Sigmoid colon (tissue), 7 donors: ENCODE results near the gene SLX4IP. TPM values are rescaled to one million over a fixed set of nuclear protein-coding genes. Genes with fewer than 3 reads are reported as not detected.
A peak's percentile ranks its signal among the peaks of the same experiment; 100 is the strongest.

Experiments
- DNase-seq: peaks from one replicate; pipeline ENCODE4 v3.0.0-alpha.2; 2019
- H3K27ac ChIP-seq, 4 donors: fragments of 200-600 bp; sonication (generic); one replicate each; pipeline ENCODE4 v1.5.1; 2016 to 2019; ENCODE audit warnings: mild to moderate bottlenecking in 1 of 4
- H3K27me3 ChIP-seq, 3 donors: fragments of 200-600 bp; sonication (generic); one replicate each; pipeline ENCODE4 v1.5.1; 2019; ENCODE audit warnings: mild to moderate bottlenecking in 1 of 3
- H3K36me3 ChIP-seq, 4 donors: fragments of 200-600 bp; sonication (generic); one replicate each; pipeline ENCODE4 v1.5.1; 2016 to 2019
- H3K4me1 ChIP-seq, 4 donors: fragments of 200-600 bp; sonication (generic); one replicate each; pipeline ENCODE4 v1.5.1; 2017 to 2019
- H3K4me3 ChIP-seq, 4 donors: fragments of 200-600 bp; sonication (generic); one replicate each; pipeline ENCODE4 v1.5.1; 2017 to 2019; ENCODE audit warnings: mild to moderate bottlenecking in 2 of 4, moderate library complexity in 1 of 4
- H3K9me3 ChIP-seq, 4 donors: fragments of 200-600 bp in 3 of 4; sonication (generic) in 3 of 4; one replicate each; pipeline versions ENCODE4 v1.5.1 to v1.6.1; 2013 to 2019
- EP300 ChIP-seq, 4 donors: sonication (generic); formaldehyde crosslinking; IDR thresholded peaks; one replicate each; pipeline ENCODE4 v1.6.1; 2017; ENCODE audit warnings: antibody characterized with exemption in 4 of 4
- POLR2A ChIP-seq, 2 donors: fragments of 450-650 bp; IDR thresholded peaks; one replicate each; pipeline ENCODE4 v1.6.1; 2016; ENCODE audit warnings: antibody characterized with exemption in 2 of 2, mild to moderate bottlenecking in 2 of 2, moderate library complexity in 2 of 2
- POLR2AphosphoS5 ChIP-seq, 4 donors: sonication (generic); formaldehyde crosslinking; IDR thresholded peaks; one replicate each; pipeline ENCODE4 v1.6.1; 2017; ENCODE audit warnings: antibody characterized with exemption in 4 of 4
- WGBS, 2 donors: extraction: QIAGEN DNeasy Blood & Tissue Kit; methylation state at CpG; one replicate each; pipeline ENCODE4 v1.1.7; 2013; 5-methylcytosine and 5-hydroxymethylcytosine counted together
- intact Hi-C: fragments of 100-400 bp; cut with DNase I; formaldehyde crosslinking; loops from one replicate; pipeline ENCODE4 v1.15.1; 2023
- polyA plus RNA-seq, 3 donors: library from polyadenylated mRNA; stranded (reverse); fragments of 200-250 nt; gene quantifications; one replicate each; pipeline ENCODE4 v1.2.3, GENCODE V29; 2013
- total RNA-seq, 4 donors: library from RNA; depleted of rRNA; stranded (reverse); fragments of >200 nt; gene quantifications; one replicate each; pipeline ENCODE4 v1.1.0, GENCODE V29; 2016
- TF ChIP-seq, protein P1 (sequence below), 4 experiments: fragments of 450-650 bp in 3 of 4; fragments of 200-600 bp in 1 of 4; IDR thresholded peaks; one replicate each; pipeline ENCODE4 v1.5.1; 2016 to 2019; ENCODE audit warnings: antibody characterized with exemption in 4 of 4, mild to moderate bottlenecking in 3 of 4, moderate library complexity in 2 of 4
- donor health status: healthy with polysubstance abuse.
- donor health status: Bipolar disorder and iron deficiency.
- donor health status: healthy.

SLX4IP gene
- total and polyA plus RNA-seq, 7 donors = 1.2 to 4.2 (median 2.4) TPM

DNA sequence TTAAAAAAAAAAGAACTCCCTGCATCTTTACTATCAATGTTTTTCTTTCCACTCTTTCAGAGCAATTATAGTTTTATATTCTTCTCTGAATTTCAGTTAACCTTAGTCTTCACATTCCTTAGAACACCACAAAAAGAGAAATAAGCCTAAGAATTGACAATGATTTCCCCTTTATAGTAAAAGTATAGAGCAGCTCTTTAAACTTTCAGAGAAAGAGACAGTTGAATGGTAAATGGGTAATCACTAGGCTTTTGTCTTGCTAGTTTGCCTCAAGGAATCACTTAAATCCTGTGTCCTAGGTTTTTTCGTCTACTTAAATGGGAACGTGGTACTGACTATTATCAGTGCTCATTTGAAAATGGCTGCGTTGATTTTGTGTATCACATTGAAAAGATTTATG is 31.8 kb downstream of the SLX4IP start:
- Histone ChIP-seq H3K27me3 (no peaks in the 10 kb centered on the region), H3K27ac (peak overlapping the region in 2 of 4 donors; percentile 60 to 72), H3K36me3 (no peaks in the 10 kb centered on the region), H3K4me1 (peaks cover 0 to 45% (median 29%) of the 10 kb centered on the region in 4 donors), H3K9me3 (no peaks in the 10 kb centered on the region), H3K4me3 (no peak overlapping the region)
- DNase-seq = no peak
- intact Hi-C loops = loop anchor here (5.0 to 10.0 kb wide), 2 partner anchors 808 to 1075 kb away; no protein-coding TSS in a partner anchor
- TF ChIP-seq, protein P1, sequence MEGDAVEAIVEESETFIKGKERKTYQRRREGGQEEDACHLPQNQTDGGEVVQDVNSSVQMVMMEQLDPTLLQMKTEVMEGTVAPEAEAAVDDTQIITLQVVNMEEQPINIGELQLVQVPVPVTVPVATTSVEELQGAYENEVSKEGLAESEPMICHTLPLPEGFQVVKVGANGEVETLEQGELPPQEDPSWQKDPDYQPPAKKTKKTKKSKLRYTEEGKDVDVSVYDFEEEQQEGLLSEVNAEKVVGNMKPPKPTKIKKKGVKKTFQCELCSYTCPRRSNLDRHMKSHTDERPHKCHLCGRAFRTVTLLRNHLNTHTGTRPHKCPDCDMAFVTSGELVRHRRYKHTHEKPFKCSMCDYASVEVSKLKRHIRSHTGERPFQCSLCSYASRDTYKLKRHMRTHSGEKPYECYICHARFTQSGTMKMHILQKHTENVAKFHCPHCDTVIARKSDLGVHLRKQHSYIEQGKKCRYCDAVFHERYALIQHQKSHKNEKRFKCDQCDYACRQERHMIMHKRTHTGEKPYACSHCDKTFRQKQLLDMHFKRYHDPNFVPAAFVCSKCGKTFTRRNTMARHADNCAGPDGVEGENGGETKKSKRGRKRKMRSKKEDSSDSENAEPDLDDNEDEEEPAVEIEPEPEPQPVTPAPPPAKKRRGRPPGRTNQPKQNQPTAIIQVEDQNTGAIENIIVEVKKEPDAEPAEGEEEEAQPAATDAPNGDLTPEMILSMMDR (IDR thresholded peaks at IDR 0.05) = no peak
- TF ChIP-seq POLR2AphosphoS5 (IDR thresholded peaks at IDR 0.05) = no peak
- TF ChIP-seq POLR2A (IDR thresholded peaks at IDR 0.05) = no peak
- no peak for TF ChIP-seq EP300 (IDR thresholded peaks at IDR 0.05)
- WGBS, 2 donors = 76 to 83% methylated on average over 3 of the region's 3 CpGs

DNA sequence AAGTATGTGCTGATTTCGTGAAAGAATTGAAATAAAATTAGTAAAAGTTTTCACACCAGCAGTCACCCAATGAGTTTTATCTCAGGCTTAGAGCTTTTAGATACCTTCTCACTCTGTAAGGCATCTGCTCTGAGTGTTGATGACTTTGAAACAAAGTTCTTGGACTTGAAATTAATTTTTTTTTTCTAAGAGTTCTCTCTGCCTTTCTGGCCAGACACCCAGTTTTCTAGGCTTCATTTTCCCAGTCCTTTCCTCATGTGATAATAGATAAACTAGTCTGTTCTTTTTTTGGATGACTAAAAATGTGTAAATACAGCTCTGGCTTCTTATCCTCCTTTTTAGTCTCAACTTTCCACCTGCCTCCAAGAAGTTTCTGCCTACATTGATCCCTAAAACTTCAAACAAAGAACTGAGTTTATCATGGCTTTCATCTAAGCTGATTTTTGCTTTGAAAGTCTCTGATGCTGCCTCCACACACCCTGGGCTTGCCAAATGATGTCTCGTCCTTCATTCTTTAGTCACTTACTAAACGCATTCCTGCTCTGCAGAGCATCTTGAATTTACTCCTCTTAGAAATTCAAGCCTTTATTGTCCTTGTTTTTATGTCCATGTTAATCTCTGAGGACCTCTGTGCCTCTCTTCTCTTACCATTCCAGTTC is 32.7 kb downstream of the SLX4IP start:
- H3K4me1 ChIP-seq = peaks cover 0 to 45% (median 29%) of the 10 kb centered on the region in 4 donors
- WGBS, 2 donors = 63 to 65% methylated on average over 3 of the region's 3 CpGs
- H3K27me3 ChIP-seq = no peaks in the 10 kb centered on the region
- TF ChIP-seq, protein P1 (IDR thresholded peaks at IDR 0.05) = no peak
- TF ChIP-seq POLR2AphosphoS5 (IDR thresholded peaks at IDR 0.05) (no peak), EP300 (IDR thresholded peaks at IDR 0.05) (no peak), POLR2A (IDR thresholded peaks at IDR 0.05) (no peak)
- no peaks in the 10 kb centered on the region for H3K36me3 ChIP-seq
- no peak overlapping the region for H3K4me3 ChIP-seq
- no peaks in the 10 kb centered on the region for H3K9me3 ChIP-seq
- DNase-seq = no peak
- peak overlapping the region; percentile 2 to 72 (median 35) for H3K27ac ChIP-seq
- intact Hi-C loops = loop anchor here (5.0 to 10.0 kb wide), 2 partner anchors 807 to 1074 kb away; no protein-coding TSS in a partner anchor

DNA sequence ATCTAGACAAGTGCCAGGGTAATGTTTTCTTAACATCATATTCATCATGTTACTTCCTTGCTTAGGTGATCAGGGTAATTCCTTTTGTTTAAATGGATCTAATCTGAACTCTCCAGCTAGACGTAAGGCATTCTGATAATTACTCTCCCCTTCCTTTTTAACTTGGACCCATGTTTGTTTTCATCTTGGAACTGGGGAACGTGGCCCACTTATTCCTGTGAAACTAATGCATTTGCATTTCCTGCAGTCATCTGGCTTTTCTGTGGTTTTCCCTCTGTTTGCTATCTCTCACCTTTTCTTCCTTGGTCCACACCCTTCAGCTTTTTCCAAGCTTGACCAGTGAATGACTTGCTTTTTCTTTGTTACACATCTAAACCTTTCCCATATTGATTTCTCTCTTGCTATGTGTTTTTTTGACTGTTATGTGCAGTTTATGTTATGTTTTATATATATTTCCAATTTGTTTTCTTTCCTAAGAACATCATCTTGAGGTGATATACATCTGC is 33.3 kb downstream of the SLX4IP start:
- Histone ChIP-seq H3K36me3 (no peaks in the 10 kb centered on the region), H3K9me3 (no peaks in the 10 kb centered on the region), H3K4me1 (peaks cover 0 to 45% (median 29%) of the 10 kb centered on the region in 4 donors), H3K27me3 (no peaks in the 10 kb centered on the region), H3K27ac (peak overlapping the region in 3 of 4 donors; percentile 10 to 72 (median 60)), H3K4me3 (no peak overlapping the region)
- no peak for DNase-seq
- intact Hi-C loops = loop anchor here (5.0 to 10.0 kb wide), 2 partner anchors 806 to 1074 kb away; no protein-coding TSS in a partner anchor
- WGBS, 2 donors = 49 to 61% methylated on average over 2 of the region's 2 CpGs
- no peak for TF ChIP-seq POLR2AphosphoS5 (IDR thresholded peaks at IDR 0.05)
- TF ChIP-seq, protein P1 (IDR thresholded peaks at IDR 0.05) = no peak
- TF ChIP-seq EP300 (IDR thresholded peaks at IDR 0.05) = no peak
- no peak for TF ChIP-seq POLR2A (IDR thresholded peaks at IDR 0.05)

DNA sequence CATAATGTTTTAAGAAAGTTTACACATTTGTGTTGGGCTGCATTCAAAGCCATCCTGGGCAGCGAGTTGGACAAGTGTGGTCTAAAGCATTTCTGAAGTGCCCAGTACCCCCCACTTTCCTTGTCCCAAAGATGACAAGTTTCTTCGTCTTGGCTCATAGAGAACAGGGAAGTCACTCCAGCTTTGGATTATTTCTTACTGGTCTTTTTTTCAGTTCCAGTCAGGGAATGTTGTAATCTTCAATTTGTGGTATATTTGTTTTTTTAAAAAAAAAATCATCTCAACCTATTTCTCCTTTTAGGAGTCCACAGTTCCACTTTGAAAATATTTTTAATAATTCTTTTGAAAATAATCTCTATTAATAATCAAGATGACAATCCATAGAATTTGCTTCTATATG is 34.0 kb downstream of the SLX4IP start:
- peaks cover 0 to 45% (median 32%) of the 10 kb centered on the region in 4 donors for H3K4me1 ChIP-seq
- WGBS, 2 donors = 86% methylated on average over 2 of the region's 2 CpGs
- H3K9me3 ChIP-seq = no peaks in the 10 kb centered on the region
- no peak for DNase-seq
- H3K27ac ChIP-seq = peak overlapping the region in 1 of 4 donors; percentile 72
- H3K4me3 ChIP-seq = no peak overlapping the region
- intact Hi-C loops = loop anchor here (5.0 to 10.0 kb wide), 2 partner anchors 806 to 1073 kb away; no protein-coding TSS in a partner anchor
- no peaks in the 10 kb centered on the region for H3K27me3 ChIP-seq
- TF ChIP-seq, protein P1 (IDR thresholded peaks at IDR 0.05) = no peak
- TF ChIP-seq POLR2A (IDR thresholded peaks at IDR 0.05) (no peak), EP300 (IDR thresholded peaks at IDR 0.05) (no peak), POLR2AphosphoS5 (IDR thresholded peaks at IDR 0.05) (no peak)
- H3K36me3 ChIP-seq = no peaks in the 10 kb centered on the region
